NCI-H128 (cell line): ENCODE results near the gene FDPS.

Experiments
- DNase-seq: peaks from one replicate; lab custom pipeline; 2025; ENCODE audit not compliant: unreplicated experiment; lab: John Stamatoyannopoulos, UW

The FDPS gene

DNA sequence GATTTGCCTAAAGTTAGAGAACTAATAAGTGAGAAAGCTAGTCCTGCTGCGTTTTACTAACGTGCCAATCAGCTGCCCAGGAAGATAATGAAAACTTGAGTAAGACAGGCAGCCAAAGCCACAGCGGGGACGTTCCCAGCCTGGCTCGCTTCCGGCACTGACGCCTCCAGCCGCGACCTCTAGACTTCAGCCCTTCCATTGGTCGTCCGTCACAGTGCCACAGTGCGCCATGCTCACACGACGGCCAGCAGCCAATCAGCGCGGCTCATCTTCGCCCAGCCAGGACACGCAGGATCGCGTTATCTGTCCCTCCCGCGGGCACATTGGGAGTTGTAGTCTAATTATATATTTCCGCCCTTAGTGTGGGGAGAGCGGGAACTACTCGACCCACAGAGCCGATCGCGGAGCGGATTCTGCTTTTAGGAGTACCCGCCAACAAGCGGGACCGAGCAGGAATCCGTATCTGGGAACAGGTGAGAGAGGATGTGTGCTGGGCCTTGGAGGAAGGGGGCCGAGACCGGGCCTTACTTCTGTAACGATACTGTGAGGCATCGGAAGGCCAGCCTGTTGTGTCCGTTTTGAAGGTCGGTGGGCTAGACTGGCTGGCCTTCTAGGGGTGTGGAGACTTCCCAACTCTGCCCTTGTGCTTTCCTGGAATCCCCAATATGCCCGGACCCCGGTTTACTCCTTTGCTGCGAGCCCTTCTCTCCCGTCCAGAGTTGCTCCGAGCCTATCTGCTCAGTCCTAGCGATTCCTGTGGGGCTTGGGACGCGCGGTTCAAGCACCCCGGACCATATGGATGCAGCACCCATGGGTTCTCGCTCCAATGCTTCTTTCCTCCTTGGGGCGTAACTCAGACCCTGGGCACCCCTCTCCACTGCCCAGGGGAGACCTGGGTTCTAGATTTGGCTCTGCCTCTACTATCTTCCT, at the start of gene FDPS:
Gene FDPS, plus strand, starts transcription at position 374 of the 930 bp plus-strand sequence. CDS start 924 bp downstream, outside the sequence.
- DNase-seq = peak; percentile 99

DNA sequence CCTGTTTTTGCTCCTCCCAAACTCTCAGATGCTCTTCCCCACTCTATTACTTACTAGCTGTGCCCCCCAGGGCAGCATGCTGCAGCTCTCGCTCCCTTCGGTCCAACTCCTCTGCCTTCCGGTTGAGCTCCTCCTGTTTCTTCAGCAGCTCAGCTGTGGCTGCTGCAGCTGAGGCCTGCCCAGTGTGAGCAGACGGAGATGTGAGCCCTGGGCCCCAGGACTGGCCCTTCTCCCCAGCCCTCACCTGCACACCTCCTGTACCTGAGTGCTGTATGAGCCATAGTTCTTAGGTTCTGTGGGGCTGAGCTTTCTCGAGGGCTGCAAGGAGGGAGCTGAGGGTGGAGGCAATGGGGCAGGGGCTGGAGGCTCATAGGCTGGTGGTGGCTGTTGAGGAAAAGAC, 48.4 kb upstream of the FDPS start:
- no peak for DNase-seq

DNA sequence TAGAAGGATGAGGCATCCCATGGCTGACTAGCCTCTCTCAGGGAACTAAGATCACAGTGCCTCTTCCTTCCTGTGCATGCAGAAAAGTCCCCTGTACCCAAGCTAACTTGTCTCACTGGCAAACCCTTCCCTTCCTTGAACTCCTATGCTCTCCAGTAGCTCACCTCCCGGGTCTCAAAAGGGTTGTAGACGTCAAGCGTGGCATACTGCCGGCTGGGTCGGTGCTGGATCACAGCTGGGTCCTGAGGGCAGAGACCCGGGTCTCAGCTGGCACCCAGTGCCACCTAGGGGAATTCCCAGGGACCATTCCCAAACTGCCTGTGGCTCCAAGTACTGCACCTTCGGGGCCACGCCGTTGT, 47.2 kb upstream of the FDPS start:
- DNase-seq = no peak

- peak; percentile 95 for DNase-seq
Measured at GRCh38 chr1:155261852-155262673, 46.6 kb upstream of the FDPS start, which contains the start of gene SCAMP3. SCAMP3 (minus strand) TSS chr1:155262360; CDS start chr1:155262151, 209 bp downstream.

DNA sequence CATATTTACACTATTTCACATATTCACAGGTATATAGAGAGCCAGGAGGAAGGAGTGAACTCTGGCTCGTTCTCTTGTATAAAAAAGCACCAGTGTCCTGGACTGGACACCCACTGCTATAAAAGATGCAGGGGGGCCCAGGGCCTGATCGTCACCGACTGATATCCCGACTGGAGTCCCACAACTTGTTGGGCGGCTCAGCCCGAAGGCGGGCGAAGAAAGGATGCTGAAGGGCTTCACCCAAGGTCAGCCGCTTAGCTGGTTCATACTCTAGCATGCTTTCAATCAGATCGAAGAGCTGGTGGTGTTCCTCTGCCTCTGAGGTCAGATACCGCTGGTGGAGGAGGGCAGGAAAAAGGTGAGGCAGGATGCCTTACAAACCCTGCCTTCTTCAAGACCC, 45.6 kb upstream of the FDPS start:
- no peak for DNase-seq

GRCh38 chr1:155266553-155266952, 42.1 kb upstream of the FDPS start:
- DNase-seq = no peak

DNA sequence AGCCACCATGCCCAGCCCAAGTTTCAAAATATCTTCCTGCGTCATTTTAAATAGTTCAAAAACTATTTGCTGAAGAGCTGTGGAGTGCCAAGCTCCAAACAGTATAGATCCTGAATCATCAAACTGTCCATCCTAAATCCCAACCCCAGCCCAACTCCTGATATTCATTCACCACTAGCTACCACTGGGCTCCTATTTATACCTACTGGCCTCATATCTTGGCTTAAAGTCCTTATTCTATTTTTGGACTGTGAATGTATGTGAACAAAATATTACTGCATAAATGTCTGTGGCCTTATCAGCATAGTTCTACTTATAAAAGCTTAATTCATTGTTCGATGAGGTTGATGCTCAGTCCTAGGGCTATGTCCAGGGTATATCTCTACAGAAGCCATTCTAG, 41.3 kb upstream of the FDPS start:
- DNase-seq = no peak

DNA sequence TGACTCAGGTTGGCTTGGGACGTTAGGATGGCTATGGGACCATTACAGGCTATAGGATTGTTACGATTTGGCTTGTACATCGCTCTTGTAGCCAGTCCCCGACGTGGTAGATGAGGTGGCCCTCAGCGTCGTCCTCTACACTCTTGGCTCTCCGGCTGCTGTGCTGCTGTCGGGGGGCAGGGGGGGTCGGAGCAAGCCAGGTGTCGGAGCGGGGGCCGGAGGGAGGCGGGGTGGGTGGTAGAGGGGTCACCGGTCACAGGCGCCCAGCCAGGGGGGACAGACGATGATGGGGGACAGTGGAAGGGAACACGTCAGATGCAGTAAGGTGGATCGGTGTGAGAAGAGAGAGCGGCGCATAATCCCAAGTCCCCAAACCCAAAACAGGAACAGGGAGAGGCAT, 40.0 kb upstream of the FDPS start:
- no peak for DNase-seq

- DNase-seq = no peak
Measured at GRCh38 chr1:155269381-155269780, 39.3 kb upstream of the FDPS start.

DNA sequence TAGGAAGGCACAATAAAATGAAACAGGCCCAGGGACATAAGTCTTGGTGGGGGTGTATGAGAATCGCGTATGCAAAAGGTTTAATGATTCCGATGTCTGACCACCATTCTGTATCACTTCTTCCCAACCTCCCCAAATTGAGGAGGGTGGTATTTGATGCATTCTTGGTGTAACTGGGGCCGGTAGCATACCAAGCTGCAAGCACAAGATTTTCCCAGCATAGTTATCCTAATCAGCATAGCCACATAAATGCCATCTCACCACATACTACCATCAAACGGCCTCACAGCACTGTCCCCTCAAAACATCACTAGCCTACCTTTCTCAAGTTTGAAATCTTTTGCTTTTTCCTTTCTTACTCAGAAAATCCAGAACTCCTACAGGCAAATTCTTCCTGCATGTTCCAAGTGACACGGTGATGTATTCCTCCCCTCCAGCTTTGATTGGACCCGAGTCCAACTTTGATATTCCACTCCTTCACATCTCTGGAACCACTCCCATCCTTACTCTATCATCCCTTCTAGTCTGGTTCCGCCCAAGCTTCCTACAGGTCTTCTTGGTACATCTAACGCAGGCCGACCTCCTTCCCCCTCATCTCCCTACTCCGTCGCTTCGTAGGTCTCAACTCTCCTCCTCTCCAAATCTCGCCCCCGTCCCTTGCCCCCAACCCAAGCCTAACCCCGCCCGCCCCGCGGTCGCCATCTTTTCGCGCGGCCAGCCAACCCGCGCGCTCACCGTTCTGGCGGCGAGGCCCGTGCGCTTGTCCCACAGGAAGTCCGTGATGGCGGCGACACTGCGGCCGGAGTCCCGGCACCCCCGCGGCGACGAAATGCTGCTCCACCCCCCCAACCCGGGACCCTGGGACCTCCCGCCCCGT, 36.0 kb upstream of the FDPS start:
- DNase-seq = no peak

DNA sequence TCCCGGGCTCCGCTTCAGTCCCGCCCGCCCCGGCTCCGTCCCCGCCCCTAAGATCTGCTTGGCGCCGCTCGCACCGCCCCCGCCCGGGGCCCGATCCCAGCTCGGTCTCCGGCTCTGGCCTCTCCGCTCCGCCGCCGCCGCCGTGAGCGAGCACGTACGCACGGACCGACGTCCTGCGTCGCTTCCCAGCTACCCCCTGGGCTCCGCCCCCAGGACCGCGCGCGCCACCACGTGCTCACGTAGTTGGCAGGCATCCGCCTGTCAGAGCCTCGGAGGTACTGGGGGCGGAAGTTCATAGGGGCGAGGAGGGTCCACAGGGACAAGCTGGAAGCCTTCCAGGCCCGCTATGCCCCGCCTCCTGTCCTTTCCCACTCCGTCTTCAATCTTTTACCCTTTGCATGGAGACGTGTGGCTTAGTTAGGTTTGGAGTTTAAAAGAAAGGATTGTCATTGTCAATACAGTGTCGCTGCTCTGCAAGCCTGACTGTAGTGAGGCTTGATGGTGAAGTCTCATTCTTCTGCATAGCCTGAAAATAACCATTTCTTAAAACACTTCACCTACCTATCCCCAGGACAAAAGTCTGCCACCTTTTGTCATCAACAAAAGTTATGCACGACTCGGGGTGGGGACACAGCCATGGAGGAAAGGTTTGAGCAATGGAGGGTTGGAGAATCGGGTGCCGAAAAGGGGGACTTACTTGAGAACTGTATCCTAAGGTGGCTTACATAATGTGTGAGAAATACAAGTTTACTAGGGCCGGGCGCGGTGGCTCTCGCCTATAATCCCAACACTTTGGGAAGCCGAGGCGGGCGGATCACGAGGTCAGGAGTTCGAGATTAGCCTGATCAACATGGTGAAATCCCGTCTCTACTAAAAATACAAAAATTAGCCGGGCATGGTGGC, 35.1 kb upstream of the FDPS start, which contains the start of gene CLK2:
Gene CLK2, minus strand, starts transcription at position 162 of the 903 bp plus-strand sequence. CDS start 2,527 bp downstream, outside the sequence.
- DNase-seq = peak; percentile 95

GRCh38 chr1:155277070-155277901, 31.4 kb upstream of the FDPS start, which contains the start of gene HCN3:
HCN3 (plus strand) TSS chr1:155277463; CDS start chr1:155277591, 128 bp downstream.
- peak; percentile 99 for DNase-seq

DNA sequence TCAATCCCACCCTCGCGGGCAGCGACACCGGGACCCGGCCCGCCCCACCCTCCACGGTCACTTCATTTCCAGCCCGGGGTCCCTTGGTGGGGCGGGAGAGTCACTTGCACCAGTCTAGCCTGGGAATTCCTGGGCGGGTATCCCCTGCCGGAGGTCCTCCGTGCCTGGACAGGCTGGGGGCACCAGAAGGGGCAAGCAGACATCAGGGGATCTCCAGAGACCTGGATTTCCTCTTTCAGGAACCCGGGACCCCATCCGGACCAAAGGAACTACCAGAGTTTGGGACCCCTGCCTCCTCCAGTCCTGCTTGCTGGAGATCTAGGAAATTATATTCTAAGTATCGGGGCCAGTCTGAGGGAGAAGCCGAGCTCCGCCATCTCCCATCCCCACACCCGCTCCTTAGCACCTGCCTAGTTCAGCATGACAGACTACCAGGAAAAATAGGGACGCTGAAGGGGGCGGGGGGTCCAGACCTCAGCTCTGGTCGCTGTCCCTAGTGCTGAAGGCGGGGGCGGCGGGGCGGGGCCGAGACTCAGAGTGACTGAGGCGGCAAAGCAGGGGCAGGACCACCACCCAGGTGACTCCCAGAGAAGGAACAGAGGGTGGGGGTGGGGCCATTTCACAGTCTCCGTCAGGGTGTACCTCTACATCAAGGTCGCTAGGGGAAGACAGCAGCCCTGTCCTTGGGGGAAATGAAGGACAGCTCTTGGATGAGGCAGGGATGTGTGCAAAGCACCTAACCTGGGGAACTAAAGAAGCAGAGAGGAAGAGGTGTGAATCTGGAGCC, 30.6 kb upstream of the FDPS start:
- DNase-seq = peak; percentile 50

DNA sequence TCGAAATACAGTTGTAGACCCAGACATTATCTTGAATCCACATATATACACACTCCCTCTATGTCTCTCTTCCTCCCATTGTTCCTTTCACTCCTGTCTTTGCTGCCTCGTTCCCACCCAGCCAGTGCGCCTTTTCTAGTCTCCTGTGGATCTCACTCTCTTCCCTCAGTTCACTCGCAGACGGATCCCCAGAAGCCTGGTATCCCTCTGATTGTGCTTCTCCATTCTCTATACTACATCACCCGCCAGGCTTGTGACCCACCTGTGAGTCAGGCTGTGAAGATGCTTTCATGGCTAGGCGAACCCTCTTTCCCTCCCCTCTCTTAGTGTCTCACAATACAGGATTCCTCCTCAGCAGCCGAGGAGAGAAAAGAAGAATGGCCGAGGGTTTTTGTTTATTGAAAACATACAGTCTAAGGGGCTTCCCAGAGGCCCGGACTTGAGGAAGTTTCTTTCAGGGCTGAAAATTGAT, 29.9 kb upstream of the FDPS start:
- no peak for DNase-seq

DNA sequence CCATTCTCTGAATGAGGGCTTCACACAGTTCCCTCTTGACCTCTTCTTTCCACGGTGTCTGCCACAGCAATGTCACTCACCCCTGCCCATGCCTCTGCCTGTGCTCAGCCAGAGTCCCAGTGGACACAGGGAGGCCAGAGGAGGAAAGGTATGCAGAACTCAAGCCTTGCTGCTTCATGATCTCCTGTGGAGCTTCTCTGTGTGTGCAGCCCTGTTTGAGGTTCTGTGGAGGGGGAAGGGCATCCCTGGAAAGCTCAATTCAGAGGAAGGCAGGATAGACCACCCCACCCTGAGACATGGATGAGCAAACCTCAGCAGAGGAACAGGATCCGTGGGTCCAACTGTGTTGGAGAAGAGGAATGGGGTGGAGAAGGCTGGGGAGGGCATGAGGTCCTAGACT, 29.4 kb upstream of the FDPS start:
- no peak for DNase-seq

GRCh38 chr1:155282488-155283091, 26.1 kb upstream of the FDPS start:
- DNase-seq = no peak

- no peak for DNase-seq
Measured at GRCh38 chr1:155284476-155284875, 24.2 kb upstream of the FDPS start.
